ENCODE data around the gene HOXC13. TPM values are rescaled to one million over a fixed set of nuclear protein-coding genes. Genes with fewer than 3 reads are reported as not detected.

Gene HOXC13
- total RNA-seq, 1 donor from 2014 or later: not detected

- no peak for TF ChIP-seq CTCF (IDR thresholded peaks at IDR 0.05)
- intact Hi-C loops (cut with DNase I): no loop called here
- H3K27ac ChIP-seq: no peak overlapping the region
- peaks cover 45% of the 10 kb centered on the region for H3K27me3 ChIP-seq
- peaks cover 11 to 14% of the 10 kb centered on the region in 2 donors for H3K4me1 ChIP-seq
- H3K4me3 ChIP-seq: peak overlapping the region; percentile 32 to 50
- no peak for DNase-seq (ENCODE audit: low spot score in 2 of 2)
- H3K36me3 ChIP-seq: no peaks in the 10 kb centered on the region
- no peaks in the 10 kb centered on the region for H3K9me3 ChIP-seq
Measured at GRCh38 chr12:53994264-53995001, 55.8 kb downstream of the HOXC13 start.

- intact Hi-C loops (cut with DNase I): no loop called here
- H3K27ac ChIP-seq: no peak overlapping the region
- H3K27me3 ChIP-seq: peaks cover 49% of the 10 kb centered on the region
- H3K36me3 ChIP-seq: no peaks in the 10 kb centered on the region
- H3K9me3 ChIP-seq: no peaks in the 10 kb centered on the region
- no peak for DNase-seq (ENCODE audit: low spot score in 2 of 2)
- H3K4me3 ChIP-seq: peak overlapping the region in 1 of 2 donors; percentile 50
- no peak for TF ChIP-seq CTCF (IDR thresholded peaks at IDR 0.05)
- H3K4me1 ChIP-seq: peaks cover 11 to 17% of the 10 kb centered on the region in 2 donors
Measured at GRCh38 chr12:53995002-53995377, 56.4 kb downstream of the HOXC13 start.

GRCh38 chr12:53995378-53996239 is 57.0 kb downstream of the HOXC13 start:
- H3K4me1 ChIP-seq: peaks cover 11 to 23% of the 10 kb centered on the region in 2 donors

More at GRCh38 chr12:53995378-53996239, 57.0 kb downstream of the HOXC13 start:
- peak overlapping the region in 1 of 2 donors; percentile 7 for H3K27ac ChIP-seq
- H3K4me3 ChIP-seq: peak overlapping the region in 1 of 2 donors; percentile 50
- H3K27me3 ChIP-seq: peaks cover 55% of the 10 kb centered on the region
- H3K9me3 ChIP-seq: no peaks in the 10 kb centered on the region
- DNase-seq (ENCODE audit: low spot score in 2 of 2): no peak
- intact Hi-C loops (cut with DNase I): no loop called here
- no peak for TF ChIP-seq CTCF (IDR thresholded peaks at IDR 0.05)
- H3K36me3 ChIP-seq: no peaks in the 10 kb centered on the region

Other genes with a start within 250 kb of the HOXC13 start
- 258 TPM for gene CALCOCO1, start 211.4 kb upstream of the HOXC13 start, total RNA-seq
- not detected for gene CISTR, start 186.9 kb upstream of the HOXC13 start, total RNA-seq
- gene HOXC12, start 16.1 kb downstream of the HOXC13 start, total RNA-seq: not detected
- 0.32 TPM for gene HOXC11, start 34.3 kb downstream of the HOXC13 start, total RNA-seq
- not detected for gene HOTAIR, start 36.1 kb downstream of the HOXC13 start, total RNA-seq
- gene HOXC10, start 46.3 kb downstream of the HOXC13 start, total RNA-seq: not detected
- 1.2 TPM for gene HOXC9, start 61.3 kb downstream of the HOXC13 start, total RNA-seq
- gene HOXC8, start 70.2 kb downstream of the HOXC13 start, total RNA-seq: 8.9 TPM
- gene HOXC6, start 89.6 kb downstream of the HOXC13 start, total RNA-seq: 7.6 TPM
- not detected for gene HOXC5, start 94.2 kb downstream of the HOXC13 start, total RNA-seq
- 0.32 TPM for gene HOXC4, start 115.0 kb downstream of the HOXC13 start, total RNA-seq

All from ascending aorta (tissue), 2 donors.